Peyer's patch (tissue), 4 donors: Measurements from ENCODE around the gene PUSL1. TPM values are rescaled to one million over a fixed set of nuclear protein-coding genes. Genes with fewer than 3 reads are reported as not detected.

ENCODE experiments used
- DNase-seq, 3 donors: peaks; one replicate each; pipeline ENCODE4 v3.0.0-alpha.2; 2017 to 2019
- H3K27ac ChIP-seq, 4 donors: fragments of 200-600 bp; sonication (generic); one replicate each; pipeline ENCODE4 v1.5.1; 2016 to 2019
- H3K27me3 ChIP-seq, 2 donors: fragments of 200-600 bp; sonication (generic); one replicate each; pipeline ENCODE4 v1.5.1; 2019
- H3K36me3 ChIP-seq, 3 donors: fragments of 200-600 bp; sonication (generic); one replicate each; pipeline ENCODE4 v1.5.1; 2016 to 2019
- H3K4me1 ChIP-seq, 4 donors: fragments of 200-600 bp; sonication (generic); one replicate each; pipeline ENCODE4 v1.5.1; 2016 to 2019
- H3K4me3 ChIP-seq, 4 donors: fragments of 200-600 bp; sonication (generic); 1 replicate in 3 of 4; 2 replicates in 1 of 4; pipeline ENCODE4 v1.5.1; 2016 to 2019; ENCODE audit warnings: mild to moderate bottlenecking in 1 of 4
- H3K9me3 ChIP-seq, 4 donors: fragments of 200-600 bp; sonication (generic); one replicate each; pipeline ENCODE4 v1.5.1; 2016 to 2019; ENCODE audit warnings: mild to moderate bottlenecking in 1 of 4
- POLR2A ChIP-seq, 2 donors: fragments of 450-650 bp; IDR thresholded peaks; one replicate each; pipeline ENCODE4 v1.5.1; 2017; ENCODE audit warnings: antibody characterized with exemption in 2 of 2, mild to moderate bottlenecking in 2 of 2, moderate library complexity in 2 of 2
- total RNA-seq, 4 donors: library from RNA; depleted of rRNA; stranded (reverse); fragments of >200 nt; gene quantifications; one replicate each; pipeline ENCODE4 v1.1.0, GENCODE V29; 2016
- TF ChIP-seq, protein P1 (sequence below), 6 experiments: fragments of 450-650 bp in 4 of 6; fragments of 200-600 bp in 2 of 6; sonication (generic) in 1 of 6; IDR thresholded peaks; one replicate each; pipeline ENCODE4 v1.5.1; 2017 to 2019; ENCODE audit warnings: antibody characterized with exemption in 6 of 6, mild to moderate bottlenecking in 3 of 6, moderate library complexity in 1 of 6

PUSL1 gene
- total RNA-seq, 4 donors from 2014 or later, result 12.4 to 38.9 (median 24.4) TPM

GRCh38 chr1:1322952-1323351 lies 14.6 kb downstream of the PUSL1 start:
- Histone ChIP-seq H3K4me1 (peaks cover 0 to 47% (median 28%) of the 10 kb centered on the region in 4 donors), H3K9me3 (no peaks in the 10 kb centered on the region), H3K27ac (no peak overlapping the region), H3K27me3 (no peaks in the 10 kb centered on the region), H3K36me3 (peaks cover 0 to 37% (median 0%) of the 10 kb centered on the region in 3 donors), H3K4me3 (no peak overlapping the region)
- TF ChIP-seq, protein P1, sequence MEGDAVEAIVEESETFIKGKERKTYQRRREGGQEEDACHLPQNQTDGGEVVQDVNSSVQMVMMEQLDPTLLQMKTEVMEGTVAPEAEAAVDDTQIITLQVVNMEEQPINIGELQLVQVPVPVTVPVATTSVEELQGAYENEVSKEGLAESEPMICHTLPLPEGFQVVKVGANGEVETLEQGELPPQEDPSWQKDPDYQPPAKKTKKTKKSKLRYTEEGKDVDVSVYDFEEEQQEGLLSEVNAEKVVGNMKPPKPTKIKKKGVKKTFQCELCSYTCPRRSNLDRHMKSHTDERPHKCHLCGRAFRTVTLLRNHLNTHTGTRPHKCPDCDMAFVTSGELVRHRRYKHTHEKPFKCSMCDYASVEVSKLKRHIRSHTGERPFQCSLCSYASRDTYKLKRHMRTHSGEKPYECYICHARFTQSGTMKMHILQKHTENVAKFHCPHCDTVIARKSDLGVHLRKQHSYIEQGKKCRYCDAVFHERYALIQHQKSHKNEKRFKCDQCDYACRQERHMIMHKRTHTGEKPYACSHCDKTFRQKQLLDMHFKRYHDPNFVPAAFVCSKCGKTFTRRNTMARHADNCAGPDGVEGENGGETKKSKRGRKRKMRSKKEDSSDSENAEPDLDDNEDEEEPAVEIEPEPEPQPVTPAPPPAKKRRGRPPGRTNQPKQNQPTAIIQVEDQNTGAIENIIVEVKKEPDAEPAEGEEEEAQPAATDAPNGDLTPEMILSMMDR (IDR thresholded peaks at IDR 0.05), result no peak
- no peak for TF ChIP-seq POLR2A (IDR thresholded peaks at IDR 0.05)
- DNase-seq, result no peak

DNA sequence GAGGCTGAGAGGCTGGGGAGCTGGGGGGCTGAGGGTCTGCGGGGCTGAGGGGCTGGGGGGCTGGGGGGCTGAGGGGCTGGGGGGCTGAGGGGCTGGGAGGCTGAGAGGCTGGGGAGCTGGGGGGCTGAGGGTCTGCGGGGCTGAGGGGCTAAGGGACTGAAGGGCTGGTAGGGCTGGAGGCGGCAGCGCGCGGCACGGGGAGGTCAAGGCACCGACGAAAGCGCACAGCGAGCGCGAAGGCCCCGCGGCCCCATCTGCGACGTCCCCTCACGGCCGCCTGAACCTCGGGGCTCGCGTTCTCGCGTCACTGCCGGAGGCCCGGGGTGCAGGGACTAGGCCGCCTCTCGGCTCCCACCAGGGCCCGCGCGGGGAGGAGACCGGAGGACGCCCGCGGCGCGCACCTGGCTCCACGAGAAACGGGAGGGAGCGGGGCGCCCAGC lies 15.7 kb downstream of the PUSL1 start:
- Histone ChIP-seq H3K4me3 (peak overlapping the region; percentile 94 to 99 (median 98)), H3K4me1 (peaks cover 0 to 43% (median 28%) of the 10 kb centered on the region in 4 donors), H3K36me3 (peaks cover 0 to 42% (median 0%) of the 10 kb centered on the region in 3 donors)

DNA sequence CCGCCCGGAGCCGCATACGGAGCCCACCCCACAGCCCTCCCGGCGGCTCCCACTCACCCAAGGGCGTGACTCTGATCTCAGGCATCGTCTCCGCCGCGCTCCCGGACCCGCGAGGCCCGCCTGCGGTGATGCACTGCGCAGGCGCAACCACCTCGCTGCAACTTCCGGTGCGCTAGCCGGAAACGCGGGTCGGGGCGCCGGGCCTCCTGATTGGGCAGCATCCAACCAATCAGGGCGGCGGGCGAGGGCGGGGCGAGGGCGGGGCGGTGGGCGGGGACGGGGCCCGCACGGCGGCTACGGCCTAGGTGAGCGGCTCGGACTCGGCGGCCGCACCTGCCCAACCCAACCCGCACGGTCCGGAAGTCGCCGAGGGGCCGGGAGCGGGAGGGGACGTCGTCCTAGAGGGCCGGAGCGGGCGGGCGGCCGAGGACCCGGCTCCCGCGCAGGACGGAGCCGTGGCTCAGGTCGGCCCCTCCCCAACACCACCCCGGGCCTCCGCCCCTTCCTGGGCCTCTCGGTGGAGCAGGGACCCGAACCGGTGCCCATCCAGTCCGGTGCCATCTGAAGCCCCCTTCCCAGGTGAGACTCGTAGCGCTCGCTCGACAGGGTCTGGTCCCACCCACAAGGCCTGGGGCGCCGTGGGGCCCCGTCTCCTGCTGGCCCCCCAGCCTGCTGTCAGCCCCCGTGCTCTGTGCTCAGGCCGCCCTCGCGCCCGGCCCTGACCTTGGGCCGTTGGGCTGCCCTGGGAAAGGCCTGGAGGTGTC lies 16.3 kb downstream of the PUSL1 start, which contains the start of the genes CPTP and INTS11:
TSS of gene CPTP (plus strand) at position 279 of the 764 bp plus-strand sequence. CDS start 2,109 bp downstream, outside the sequence.
TSS of gene INTS11 (minus strand) at position 137 of the 764 bp plus-strand sequence. CDS start at position 85, 52 bp downstream.
- peaks cover 0 to 43% (median 28%) of the 10 kb centered on the region in 4 donors for H3K4me1 ChIP-seq
- DNase-seq, result peak; percentile 92 to 97 (median 97)
- TF ChIP-seq, protein P1 (IDR thresholded peaks at IDR 0.05), result no peak
- TF ChIP-seq POLR2A (IDR thresholded peaks at IDR 0.05), result peak; percentile 70 to 79
- H3K4me3 ChIP-seq, result peak within 1 kb of the TSS; percentile 94 to 99 (median 98)
- no peaks in the 10 kb centered on the region for H3K27me3 ChIP-seq
- H3K36me3 ChIP-seq, result peaks cover 0 to 36% (median 0%) of the 10 kb centered on the region in 3 donors
- H3K9me3 ChIP-seq, result no peaks in the 10 kb centered on the region
- peak within 1 kb of the TSS; percentile 90 to 95 (median 91) for H3K27ac ChIP-seq

More for the DNA sequence above, 15.7 kb downstream of the PUSL1 start:
- Histone ChIP-seq H3K27ac (peak overlapping the region; percentile 90 to 95 (median 91)), H3K27me3 (no peaks in the 10 kb centered on the region), H3K9me3 (no peaks in the 10 kb centered on the region)
- DNase-seq, result no peak
- no peak for TF ChIP-seq POLR2A (IDR thresholded peaks at IDR 0.05)
- TF ChIP-seq, protein P1 (IDR thresholded peaks at IDR 0.05), result no peak

DNA sequence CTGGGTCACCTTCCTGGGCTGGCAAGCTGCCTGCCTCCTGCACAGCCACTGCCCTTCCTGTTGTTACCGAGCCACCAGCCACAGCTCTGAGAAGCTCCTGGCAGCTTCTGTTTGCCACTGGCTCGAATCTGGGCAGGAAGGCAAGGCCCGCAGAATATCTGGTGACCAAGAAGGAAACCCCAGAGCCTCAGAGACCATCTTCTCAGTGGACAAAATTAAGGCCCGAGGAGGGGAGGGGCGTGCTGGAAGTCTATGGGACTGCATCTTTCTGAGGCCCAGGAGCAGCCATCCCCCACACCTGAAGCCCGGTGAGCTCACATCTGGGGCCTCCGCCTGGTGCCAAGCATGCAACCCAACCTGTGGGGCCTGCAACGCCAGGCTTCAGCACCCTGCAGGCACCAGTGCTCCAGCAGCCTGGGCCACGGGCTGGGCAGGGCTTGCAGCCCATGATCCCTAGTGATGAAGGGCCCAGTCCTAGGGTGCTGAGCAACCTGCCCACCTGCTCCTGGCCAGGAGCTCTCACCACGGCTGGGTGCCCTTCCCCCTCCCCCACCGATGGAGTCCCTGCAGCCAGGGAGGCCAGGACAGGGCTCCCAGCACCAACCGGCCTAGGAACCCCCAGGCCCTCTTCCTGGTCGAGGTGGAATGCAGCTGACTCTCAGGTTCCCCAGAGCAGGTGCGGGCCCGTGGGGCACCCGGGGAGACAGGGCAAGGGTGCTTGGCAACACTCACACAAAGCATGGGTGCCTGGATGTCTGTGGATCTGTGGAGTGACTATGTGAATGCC lies 17.1 kb downstream of the PUSL1 start:
- peak in 1 of 3 donors; percentile 65 for DNase-seq
- Histone ChIP-seq H3K36me3 (peaks cover 0 to 30% (median 0%) of the 10 kb centered on the region in 3 donors), H3K27ac (peak overlapping the region; percentile 90 to 95 (median 91)), H3K4me3 (peak overlapping the region; percentile 94 to 99 (median 98)), H3K9me3 (no peaks in the 10 kb centered on the region), H3K4me1 (peaks cover 0 to 43% (median 28%) of the 10 kb centered on the region in 4 donors), H3K27me3 (no peaks in the 10 kb centered on the region)
- TF ChIP-seq POLR2A (IDR thresholded peaks at IDR 0.05), result no peak
- TF ChIP-seq, protein P1 (IDR thresholded peaks at IDR 0.05), result no peak

- peak overlapping the region in 2 of 4 donors; percentile 90 to 95 for H3K27ac ChIP-seq
These were observed 17.7 kb downstream of the PUSL1 start for GRCh38 chr1:1326075-1326605.

More at GRCh38 chr1:1326075-1326605, 17.7 kb downstream of the PUSL1 start:
- Histone ChIP-seq H3K4me1 (peaks cover 0 to 44% (median 29%) of the 10 kb centered on the region in 4 donors), H3K36me3 (peaks cover 0 to 26% (median 0%) of the 10 kb centered on the region in 3 donors), H3K27me3 (no peaks in the 10 kb centered on the region), H3K9me3 (no peaks in the 10 kb centered on the region), H3K4me3 (peak overlapping the region; percentile 94 to 99 (median 98))
- no peak for DNase-seq
- TF ChIP-seq, protein P1 (IDR thresholded peaks at IDR 0.05), result no peak
- TF ChIP-seq POLR2A (IDR thresholded peaks at IDR 0.05), result no peak
